NB4 (cell line): ENCODE measurements around the gene WDTC1.

Experiments used
- DNase-seq: peaks from one replicate; pipeline ENCODE4 v3.0.0; 2010; ENCODE audit warnings: low read depth
- H3K4me3 ChIP-seq: one replicate; pipeline ENCODE4 v1.5.1; 2011; ENCODE audit warnings: mild to moderate bottlenecking, low read depth, low read length, moderate library complexity
- MYC ChIP-seq: IDR thresholded peaks from 2 replicates; pipeline ENCODE4 v1.6.1; 2011; ENCODE audit warnings: low read depth, low read length
- POLR2A ChIP-seq: IDR thresholded peaks from 2 replicates; pipeline ENCODE4 v1.6.1; 2011; ENCODE audit warnings: mild to moderate bottlenecking; ENCODE audit not compliant: insufficient read length; ENCODE audit errors: extremely low read depth
- TF ChIP-seq, protein P1 (sequence below): IDR thresholded peaks from one replicate; pipeline ENCODE4 v1.5.1; 2012; ENCODE audit warnings: low read depth, low read length
- TF ChIP-seq, protein P2 (sequence below): IDR thresholded peaks from 2 replicates; pipeline ENCODE4 v1.6.1; 2011; ENCODE audit warnings: low read depth, low read length

WDTC1 gene

DNA sequence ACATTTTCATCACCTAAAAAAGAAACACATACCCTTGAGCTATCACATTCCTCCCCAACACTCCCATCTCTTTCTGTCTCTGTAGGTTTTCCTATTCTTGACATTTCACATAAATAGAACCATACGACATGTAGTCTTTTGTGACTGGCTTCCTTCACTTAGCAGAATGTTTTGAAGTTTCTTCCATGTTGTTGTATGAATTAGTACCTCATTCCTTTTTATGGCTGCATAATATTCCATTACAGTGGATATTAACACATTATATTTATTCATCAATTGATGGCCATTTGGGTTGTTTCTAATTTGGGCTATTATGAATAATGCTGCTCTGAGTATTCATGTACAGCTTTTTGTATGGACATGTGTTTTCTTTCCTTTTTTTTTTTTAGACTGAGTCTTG, 11.8 kb downstream of the WDTC1 start:
- DNase-seq = no peak
- TF ChIP-seq, protein P1, sequence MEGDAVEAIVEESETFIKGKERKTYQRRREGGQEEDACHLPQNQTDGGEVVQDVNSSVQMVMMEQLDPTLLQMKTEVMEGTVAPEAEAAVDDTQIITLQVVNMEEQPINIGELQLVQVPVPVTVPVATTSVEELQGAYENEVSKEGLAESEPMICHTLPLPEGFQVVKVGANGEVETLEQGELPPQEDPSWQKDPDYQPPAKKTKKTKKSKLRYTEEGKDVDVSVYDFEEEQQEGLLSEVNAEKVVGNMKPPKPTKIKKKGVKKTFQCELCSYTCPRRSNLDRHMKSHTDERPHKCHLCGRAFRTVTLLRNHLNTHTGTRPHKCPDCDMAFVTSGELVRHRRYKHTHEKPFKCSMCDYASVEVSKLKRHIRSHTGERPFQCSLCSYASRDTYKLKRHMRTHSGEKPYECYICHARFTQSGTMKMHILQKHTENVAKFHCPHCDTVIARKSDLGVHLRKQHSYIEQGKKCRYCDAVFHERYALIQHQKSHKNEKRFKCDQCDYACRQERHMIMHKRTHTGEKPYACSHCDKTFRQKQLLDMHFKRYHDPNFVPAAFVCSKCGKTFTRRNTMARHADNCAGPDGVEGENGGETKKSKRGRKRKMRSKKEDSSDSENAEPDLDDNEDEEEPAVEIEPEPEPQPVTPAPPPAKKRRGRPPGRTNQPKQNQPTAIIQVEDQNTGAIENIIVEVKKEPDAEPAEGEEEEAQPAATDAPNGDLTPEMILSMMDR = no peak
- H3K4me3 ChIP-seq = no peak overlapping the region

DNA sequence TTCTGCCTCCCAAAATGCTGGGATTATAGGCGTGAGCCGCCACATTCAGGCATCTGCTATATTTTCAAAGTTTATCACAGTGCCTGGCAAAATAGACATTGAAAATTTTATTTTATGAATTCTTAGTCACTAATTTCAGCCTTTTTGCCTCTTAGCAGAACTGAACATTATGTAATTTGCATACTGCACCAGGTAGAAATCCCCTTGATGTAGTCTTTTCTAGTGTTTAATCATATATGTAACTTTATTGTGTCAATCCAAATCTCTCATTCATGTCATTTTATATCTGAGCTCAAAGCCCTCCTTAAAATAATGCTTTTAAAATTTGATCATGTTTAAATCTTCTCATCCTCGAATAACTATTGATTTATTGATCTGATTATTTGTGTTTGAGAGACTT, 19.2 kb downstream of the WDTC1 start:
- TF ChIP-seq MYC (no peak), POLR2A (no peak)
- TF ChIP-seq, protein P2, sequence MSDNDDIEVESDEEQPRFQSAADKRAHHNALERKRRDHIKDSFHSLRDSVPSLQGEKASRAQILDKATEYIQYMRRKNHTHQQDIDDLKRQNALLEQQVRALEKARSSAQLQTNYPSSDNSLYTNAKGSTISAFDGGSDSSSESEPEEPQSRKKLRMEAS = no peak
- TF ChIP-seq, protein P1 = no peak
- no peak overlapping the region for H3K4me3 ChIP-seq
- no peak for DNase-seq

DNA sequence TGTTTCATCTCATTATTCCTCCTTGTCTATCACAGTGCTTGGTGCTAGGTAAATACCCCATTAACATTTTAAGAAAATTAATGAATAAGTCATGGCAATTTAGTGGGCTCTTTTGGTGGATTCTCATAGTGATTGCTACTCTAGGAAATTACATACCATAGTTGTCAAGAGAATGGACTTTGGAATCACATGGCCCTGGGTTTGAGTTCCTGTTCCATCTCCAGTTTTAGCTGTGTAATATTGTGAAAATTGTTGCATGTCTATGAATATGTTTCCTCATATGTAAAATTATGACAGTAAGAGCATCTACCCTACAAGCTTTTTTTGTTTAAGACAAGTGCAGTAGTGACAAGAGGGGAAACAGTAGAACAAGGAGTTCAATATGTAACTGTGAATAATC, 20.7 kb downstream of the WDTC1 start:
- DNase-seq = no peak
- TF ChIP-seq POLR2A (no peak), MYC (no peak)
- TF ChIP-seq, protein P1 = no peak
- TF ChIP-seq, protein P2 = no peak

DNA sequence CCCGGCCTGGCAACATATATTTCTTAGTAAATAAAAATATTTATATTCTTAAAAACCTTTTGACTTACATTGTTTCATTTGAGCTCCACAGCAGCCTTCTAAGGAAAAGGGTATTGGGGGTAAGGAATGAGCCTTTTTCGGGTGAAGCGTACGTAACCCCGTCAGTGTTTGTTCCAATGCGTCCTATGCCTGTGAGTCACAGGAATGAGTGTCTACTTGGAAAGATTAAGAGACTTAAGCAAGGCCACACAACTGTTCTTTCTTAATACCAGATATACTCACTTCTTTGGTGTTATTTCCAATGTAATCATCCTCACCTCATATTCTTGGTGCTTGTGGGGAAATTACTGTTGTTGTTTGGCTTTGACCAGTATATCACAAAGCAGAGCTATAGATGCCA, 22.7 kb downstream of the WDTC1 start:
- TF ChIP-seq, protein P1 = no peak
- TF ChIP-seq, protein P2 = no peak
- TF ChIP-seq MYC = no peak
- TF ChIP-seq POLR2A = no peak
- H3K4me3 ChIP-seq = no peak overlapping the region
- no peak for DNase-seq

More for the DNA sequence above, 20.7 kb downstream of the WDTC1 start:
- H3K4me3 ChIP-seq = no peak overlapping the region

GRCh38 chr1:27258598-27258997, 24.2 kb downstream of the WDTC1 start:
- no peak for DNase-seq
- H3K4me3 ChIP-seq = no peak overlapping the region
- TF ChIP-seq, protein P2 = no peak
- TF ChIP-seq, protein P1 = no peak
- no peak for TF ChIP-seq POLR2A

GRCh38 chr1:27267153-27267552, 32.7 kb downstream of the WDTC1 start:
- TF ChIP-seq MYC = no peak
- no peak for TF ChIP-seq POLR2A
- TF ChIP-seq, protein P2 = no peak
- TF ChIP-seq, protein P1 = no peak
- no peak overlapping the region for H3K4me3 ChIP-seq
- DNase-seq = no peak
